ENCODE measurements around the gene WNT9B. TPM values are rescaled to one million over a fixed set of nuclear protein-coding genes. Genes with fewer than 3 reads are reported as not detected.
A peak's percentile ranks its signal among the peaks of the same experiment; 100 is the strongest.
"Not testable (repeated sequence)": the region's sequence is repeated elsewhere in the genome, so short reads cannot be mapped to it uniquely, and the experiment has no call there.

WNT9B gene
- total RNA-seq, 2 donors from 2014 or later, result not detected

DNA sequence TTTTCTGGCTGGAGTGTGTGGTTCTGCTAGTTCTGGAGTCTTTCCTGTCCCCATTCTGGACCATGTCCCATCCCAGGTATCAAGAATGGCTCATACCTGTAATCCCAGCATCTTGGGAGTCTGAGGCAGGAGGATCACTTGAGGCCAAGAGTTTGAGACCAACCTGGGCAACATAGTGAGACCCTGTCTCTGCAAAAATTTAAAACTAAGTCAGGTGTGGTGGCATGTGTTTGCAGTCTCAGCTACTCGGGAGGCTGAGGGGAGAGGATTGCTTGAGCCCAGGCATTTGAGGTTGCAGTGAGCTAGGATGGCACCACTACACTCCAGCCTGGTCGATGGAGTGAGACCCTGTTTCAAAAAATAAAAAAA lies 17.6 kb upstream of the WNT9B start:
- Mint-ChIP-seq H3K27ac (no peak overlapping the region), H3K9me3 (no peaks in the 10 kb centered on the region), H3K27me3 (peaks cover 3% of the 10 kb centered on the region), H3K36me3 (ENCODE audit: low read depth) (no peaks in the 10 kb centered on the region), H3K4me3 (no peak overlapping the region), H3K4me1 (peaks cover 5% of the 10 kb centered on the region)
- ATAC-seq (replicated peaks), result no peak

DNA sequence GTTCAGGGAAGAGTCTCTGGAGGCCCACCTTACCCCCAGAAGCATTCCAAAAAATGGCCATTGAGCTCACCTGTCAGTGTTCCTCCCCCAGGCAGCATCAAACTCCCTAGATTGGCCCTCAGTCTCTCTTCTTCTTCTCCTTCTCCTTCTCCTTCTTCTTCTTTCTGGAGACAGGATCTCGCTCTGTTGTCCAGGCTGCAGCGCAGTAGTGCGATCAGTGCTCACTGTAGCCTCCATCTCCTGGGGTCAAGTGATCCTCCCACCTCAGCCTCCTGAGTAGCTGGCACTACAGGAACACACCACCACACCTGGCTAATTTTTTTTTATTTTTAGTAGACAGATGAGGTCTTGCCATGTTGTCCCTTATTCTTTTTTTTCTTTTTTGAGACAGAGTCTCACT lies 16.5 kb upstream of the WNT9B start:
- no peaks in the 10 kb centered on the region for H3K9me3 Mint-ChIP-seq
- H3K27me3 Mint-ChIP-seq, result peaks cover 3% of the 10 kb centered on the region
- H3K36me3 Mint-ChIP-seq (ENCODE audit: low read depth), result no peaks in the 10 kb centered on the region
- H3K4me1 Mint-ChIP-seq, result peaks cover 5% of the 10 kb centered on the region
- no peak overlapping the region for H3K4me3 Mint-ChIP-seq
- no peak overlapping the region for H3K27ac Mint-ChIP-seq
- ATAC-seq (replicated peaks), result no peak

DNA sequence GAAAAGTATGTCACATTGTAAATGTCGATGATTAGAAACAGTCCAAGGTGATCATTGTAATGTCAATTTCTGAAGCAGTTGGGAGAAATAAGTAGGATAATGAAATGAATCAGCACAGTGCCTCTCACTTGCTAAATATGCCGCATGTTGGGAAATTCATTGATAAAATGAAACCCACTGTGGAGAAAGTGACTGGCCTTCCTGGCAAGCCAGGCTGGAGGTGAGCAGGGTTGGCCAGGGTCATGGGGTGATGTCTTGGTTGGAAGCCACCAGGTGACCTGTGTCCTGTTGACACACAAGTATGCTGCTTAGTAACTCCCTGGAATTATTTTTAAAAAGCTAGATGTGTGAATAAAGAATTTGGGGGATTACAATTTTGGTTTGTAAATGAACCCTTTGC lies 14.9 kb upstream of the WNT9B start:
- H3K36me3 Mint-ChIP-seq (ENCODE audit: low read depth), result no peaks in the 10 kb centered on the region
- peaks cover 12% of the 10 kb centered on the region for H3K27me3 Mint-ChIP-seq
- no peak overlapping the region for H3K27ac Mint-ChIP-seq
- ATAC-seq (replicated peaks), result no peak
- peaks cover 5% of the 10 kb centered on the region for H3K4me1 Mint-ChIP-seq
- H3K4me3 Mint-ChIP-seq, result no peak overlapping the region
- no peaks in the 10 kb centered on the region for H3K9me3 Mint-ChIP-seq

DNA sequence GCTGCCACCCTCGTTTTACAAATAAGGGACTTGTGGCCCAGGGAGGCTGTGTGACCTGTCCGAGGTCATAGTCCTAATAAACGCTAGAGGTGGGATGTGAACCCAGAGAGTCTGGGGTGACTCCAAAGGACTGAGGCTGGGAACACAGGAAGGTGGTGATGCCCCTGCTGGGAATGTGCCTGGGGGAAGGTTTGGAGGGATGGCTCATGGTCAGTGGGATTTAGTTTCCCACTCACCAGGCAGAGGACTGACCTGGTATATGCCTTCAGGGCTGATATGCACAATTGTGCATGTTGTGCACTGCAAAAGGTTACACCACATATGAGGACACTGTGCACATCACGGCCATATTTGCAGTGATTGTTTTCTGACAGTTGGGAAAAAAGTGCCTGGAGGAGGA lies 13.9 kb upstream of the WNT9B start:
- H3K36me3 Mint-ChIP-seq (ENCODE audit: low read depth), result no peaks in the 10 kb centered on the region
- H3K27ac Mint-ChIP-seq, result no peak overlapping the region
- ATAC-seq (replicated peaks), result no peak

DNA sequence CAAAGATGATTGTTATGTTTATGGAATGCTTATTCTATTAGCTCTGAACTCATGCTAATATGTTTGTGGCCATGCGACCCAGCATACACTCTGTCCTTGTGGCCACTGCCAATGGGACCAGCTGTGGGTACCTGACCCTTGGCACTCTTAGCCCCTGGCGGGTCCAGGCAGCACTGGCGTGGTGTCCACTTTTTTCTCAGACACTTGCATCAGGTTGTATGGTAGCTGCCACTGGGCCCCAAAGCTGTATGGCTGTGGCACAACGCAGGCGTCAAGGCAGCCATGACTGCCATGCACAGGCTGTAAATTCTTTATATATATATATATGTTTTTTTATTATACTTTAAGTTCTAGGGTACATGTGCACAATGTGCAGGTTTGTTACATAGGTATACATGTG lies 12.2 kb upstream of the WNT9B start:
- Mint-ChIP-seq H3K4me1 (peaks cover 5% of the 10 kb centered on the region), H3K4me3 (no peak overlapping the region), H3K36me3 (ENCODE audit: low read depth) (no peaks in the 10 kb centered on the region), H3K9me3 (peaks cover 5% of the 10 kb centered on the region), H3K27ac (no peak overlapping the region), H3K27me3 (peaks cover 16% of the 10 kb centered on the region)
- no peak for ATAC-seq (replicated peaks)

More for the DNA sequence above, 13.9 kb upstream of the WNT9B start:
- H3K9me3 Mint-ChIP-seq, result no peaks in the 10 kb centered on the region
- no peak overlapping the region for H3K4me3 Mint-ChIP-seq
- H3K27me3 Mint-ChIP-seq, result peaks cover 12% of the 10 kb centered on the region
- peaks cover 5% of the 10 kb centered on the region for H3K4me1 Mint-ChIP-seq

DNA sequence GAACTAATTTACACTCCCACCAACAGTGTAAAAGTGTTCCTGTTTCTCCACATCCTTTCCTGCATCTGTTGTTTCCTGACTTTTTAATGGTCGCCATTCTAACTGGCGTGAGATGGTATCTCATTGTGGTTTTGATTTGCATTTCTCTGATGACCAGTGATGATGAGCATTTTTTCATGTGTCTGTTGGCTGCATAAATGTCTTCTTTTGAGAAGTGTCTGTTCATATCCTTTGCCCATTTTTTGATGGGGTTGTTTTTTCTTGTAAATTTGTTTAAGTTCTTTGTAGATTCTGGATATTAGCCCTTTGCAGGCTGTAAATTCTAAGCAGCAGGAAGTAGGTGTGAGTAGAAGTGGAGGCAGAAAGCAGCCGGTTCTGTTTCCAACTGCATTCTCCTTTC lies 10.8 kb upstream of the WNT9B start:
- not testable (repeated sequence) for H3K4me3 Mint-ChIP-seq; ATAC-seq (replicated peaks); H3K27ac Mint-ChIP-seq; H3K4me1 Mint-ChIP-seq; H3K9me3 Mint-ChIP-seq; H3K36me3 Mint-ChIP-seq (ENCODE audit: low read depth)
- H3K27me3 Mint-ChIP-seq, result peaks cover 16% of the 10 kb centered on the region

DNA sequence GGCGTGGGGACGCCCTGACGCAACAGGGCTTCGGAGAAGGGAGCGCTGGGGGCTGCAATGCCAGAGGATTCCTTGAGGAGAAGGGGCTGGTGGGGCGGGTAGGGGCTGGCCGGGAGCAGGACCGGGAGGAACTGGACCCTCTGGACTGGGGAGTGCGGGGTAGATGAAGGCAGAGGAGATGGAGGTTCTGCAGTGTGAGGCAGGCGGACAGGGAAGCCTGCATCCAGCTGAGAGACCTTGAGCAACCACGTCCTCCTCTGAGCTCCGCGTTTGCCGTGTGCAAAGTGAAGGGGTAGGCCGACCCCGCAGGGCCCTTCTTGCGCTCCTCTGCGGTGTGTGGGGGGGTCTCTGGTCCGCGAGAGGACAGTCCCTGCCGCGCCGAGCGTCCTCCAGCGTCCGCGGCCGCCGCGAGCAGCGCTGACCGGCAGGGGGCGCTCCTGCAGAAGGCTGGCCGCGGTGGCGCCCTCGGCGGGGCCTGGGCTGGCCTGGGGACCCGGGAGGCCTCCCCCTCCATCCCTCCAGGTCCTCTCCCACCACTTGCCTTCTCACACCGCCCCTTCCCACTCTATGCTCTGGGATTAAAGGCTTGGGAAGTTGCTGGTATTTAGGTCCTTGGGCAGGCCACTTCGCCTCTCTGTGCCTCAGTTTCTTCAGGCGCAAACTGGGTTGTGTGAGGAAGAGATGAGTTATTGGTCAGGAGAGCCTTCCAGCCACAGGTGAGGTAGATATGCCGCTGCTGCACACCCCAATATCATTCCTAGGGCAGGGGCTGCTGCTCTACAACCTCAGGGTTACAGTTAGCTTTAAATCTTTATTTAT lies 9.6 kb upstream of the WNT9B start:
- Mint-ChIP-seq H3K4me1 (no peaks in the 10 kb centered on the region), H3K36me3 (ENCODE audit: low read depth) (no peaks in the 10 kb centered on the region), H3K9me3 (peaks cover 5% of the 10 kb centered on the region), H3K27ac (no peak overlapping the region), H3K27me3 (peaks cover 22% of the 10 kb centered on the region), H3K4me3 (no peak overlapping the region)
- ATAC-seq (replicated peaks), result peak; percentile 47

DNA sequence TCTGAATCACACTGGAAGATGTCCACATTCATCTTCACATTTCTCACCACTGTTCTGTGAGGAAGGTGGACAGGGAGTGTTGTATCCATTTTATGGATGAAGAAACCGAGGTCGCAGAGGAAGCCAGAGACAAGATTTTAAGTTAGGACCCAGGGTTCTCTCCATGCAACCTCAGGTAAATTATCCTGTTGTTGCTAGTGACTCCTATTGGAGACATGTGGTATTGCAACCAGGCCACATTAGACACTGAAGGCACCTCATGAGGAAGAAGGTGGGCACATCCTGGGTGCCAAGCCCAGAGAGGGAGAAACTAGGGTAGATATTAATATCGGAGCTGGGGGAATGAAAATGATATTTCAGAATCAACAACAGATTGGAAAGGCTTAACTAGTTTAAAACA lies 8.5 kb upstream of the WNT9B start:
- ATAC-seq (replicated peaks), result no peak
- Mint-ChIP-seq H3K4me3 (no peak overlapping the region), H3K36me3 (ENCODE audit: low read depth) (no peaks in the 10 kb centered on the region), H3K4me1 (no peaks in the 10 kb centered on the region), H3K9me3 (peaks cover 5% of the 10 kb centered on the region), H3K27me3 (peaks cover 31% of the 10 kb centered on the region), H3K27ac (no peak overlapping the region)

DNA sequence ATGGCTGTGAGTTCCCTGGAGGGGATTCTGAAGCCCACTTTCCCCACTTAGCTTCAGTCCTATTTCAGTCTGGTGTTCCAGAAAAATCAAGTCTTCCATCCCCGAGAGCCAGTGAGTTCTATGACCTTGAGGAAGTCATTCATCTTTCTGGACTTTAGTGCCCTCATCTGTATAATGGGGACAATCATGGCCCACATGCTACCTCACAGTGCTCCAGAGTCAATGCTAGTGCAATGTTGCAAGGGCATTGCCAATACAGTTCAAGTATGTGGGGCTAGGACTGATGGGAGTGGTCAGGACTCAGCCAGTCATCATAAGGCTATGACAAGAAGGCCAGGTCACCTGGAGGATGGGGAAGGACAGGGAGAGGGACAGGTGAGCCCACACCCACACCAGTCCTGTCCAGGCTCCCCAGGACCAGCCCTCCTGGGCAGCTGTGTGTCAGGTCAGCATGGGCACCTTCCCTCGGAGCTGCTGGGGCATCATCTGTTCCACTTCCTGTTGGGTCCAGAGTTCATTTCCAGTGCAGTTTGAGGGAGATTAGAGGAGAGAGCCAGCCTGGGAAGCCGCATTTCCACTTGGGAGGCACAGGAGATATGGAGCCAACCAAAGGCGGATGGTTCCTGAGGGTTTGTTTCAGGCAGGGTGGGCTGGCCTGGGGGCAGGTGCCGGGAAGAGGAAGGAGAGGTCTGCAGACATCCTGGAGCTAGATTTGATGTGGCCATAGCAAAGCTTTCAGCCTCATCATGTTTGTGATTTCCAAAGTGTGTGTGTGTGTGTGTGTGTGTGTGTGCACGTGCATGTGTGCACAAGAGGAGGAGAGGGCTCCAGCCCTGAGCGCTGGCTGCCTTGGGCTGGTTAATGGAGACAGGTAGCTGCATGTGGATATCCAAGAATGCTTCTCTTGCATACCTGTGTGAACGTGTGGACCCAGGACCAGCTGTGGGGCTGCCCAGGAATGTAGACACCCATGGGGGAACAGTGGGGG lies 3.9 kb upstream of the WNT9B start:
- H3K36me3 Mint-ChIP-seq (ENCODE audit: low read depth), result no peaks in the 10 kb centered on the region
- no peak for ATAC-seq (replicated peaks)
- no peak overlapping the region for H3K4me3 Mint-ChIP-seq
- H3K27ac Mint-ChIP-seq, result no peak overlapping the region
- H3K27me3 Mint-ChIP-seq, result peaks cover 53% of the 10 kb centered on the region
- peaks cover 5% of the 10 kb centered on the region for H3K9me3 Mint-ChIP-seq
- no peaks in the 10 kb centered on the region for H3K4me1 Mint-ChIP-seq

DNA sequence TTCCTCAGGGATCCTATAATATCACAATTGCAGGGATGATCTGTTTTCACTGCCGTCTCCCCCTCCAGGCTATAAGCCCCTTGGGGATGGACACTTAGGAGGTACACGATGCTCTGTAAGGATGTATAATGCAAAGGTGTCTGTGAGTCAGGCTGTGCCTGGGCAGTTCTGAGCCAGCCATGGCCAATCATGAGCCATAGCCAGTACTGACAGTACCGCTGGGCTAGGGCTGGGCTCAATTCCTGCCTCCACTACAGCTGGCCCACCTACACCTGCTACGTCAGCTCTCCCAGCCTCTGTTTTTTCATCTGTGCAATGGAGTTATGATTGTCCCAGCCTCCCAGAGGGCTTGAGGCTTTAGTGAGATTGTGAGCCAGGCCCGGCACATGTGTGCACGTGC lies 2.8 kb upstream of the WNT9B start:
- H3K9me3 Mint-ChIP-seq, result no peaks in the 10 kb centered on the region
- H3K27ac Mint-ChIP-seq, result no peak overlapping the region
- peaks cover 56% of the 10 kb centered on the region for H3K27me3 Mint-ChIP-seq
- no peak overlapping the region for H3K4me3 Mint-ChIP-seq
- no peak for ATAC-seq (replicated peaks)
- no peaks in the 10 kb centered on the region for H3K36me3 Mint-ChIP-seq (ENCODE audit: low read depth)
- H3K4me1 Mint-ChIP-seq, result no peaks in the 10 kb centered on the region

DNA sequence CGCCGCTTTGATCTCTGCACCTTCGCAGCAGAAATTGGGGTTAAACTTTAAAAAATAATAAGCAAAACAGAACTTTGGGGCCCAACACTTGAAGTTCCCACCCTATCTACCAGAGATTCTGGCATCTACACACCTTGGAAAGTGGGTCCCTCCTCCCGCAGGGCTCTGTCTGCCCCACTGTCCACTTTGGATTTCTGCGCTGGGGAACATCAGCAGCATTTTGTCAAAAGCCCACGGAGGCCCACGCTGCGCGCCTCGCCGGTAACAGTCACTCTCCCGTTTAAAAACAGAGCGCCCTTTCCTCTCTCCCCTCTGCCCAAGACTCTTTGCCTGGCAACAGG lies 725 bp upstream of the WNT9B start:
- no peak overlapping the region for H3K27ac Mint-ChIP-seq
- H3K36me3 Mint-ChIP-seq (ENCODE audit: low read depth), result no peaks in the 10 kb centered on the region
- H3K9me3 Mint-ChIP-seq, result no peaks in the 10 kb centered on the region
- peaks cover 59% of the 10 kb centered on the region for H3K27me3 Mint-ChIP-seq
- no peak for ATAC-seq (replicated peaks)
- peak overlapping the region; percentile 36 for H3K4me3 Mint-ChIP-seq
- H3K4me1 Mint-ChIP-seq, result no peaks in the 10 kb centered on the region

DNA sequence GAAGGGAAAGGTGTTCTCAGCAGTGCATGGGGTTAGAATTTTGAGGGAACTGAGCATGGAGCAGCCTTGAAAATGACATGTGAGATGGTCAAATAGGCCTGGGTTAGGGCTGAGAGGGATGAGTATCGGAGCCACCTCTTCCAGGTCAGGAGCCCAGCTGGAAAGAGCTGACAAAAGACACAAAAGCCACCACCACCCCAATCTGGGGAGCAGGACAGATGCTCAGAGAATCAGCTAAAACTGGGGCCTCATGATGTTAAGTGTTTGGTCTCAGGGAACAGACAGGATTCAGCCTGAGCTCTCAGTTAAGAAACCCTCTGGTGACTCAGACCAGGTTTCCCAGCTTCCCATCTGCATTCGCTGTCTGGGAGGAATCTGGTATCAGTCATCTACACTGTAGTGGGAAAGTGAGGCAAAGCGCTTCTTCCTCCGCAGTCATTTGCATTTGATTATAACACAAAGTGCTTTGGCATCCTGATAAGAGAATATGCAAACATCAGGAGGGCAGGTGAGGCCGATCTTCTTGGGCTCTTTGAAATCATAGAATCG lies 2.6 kb downstream of the WNT9B start:
- no peaks in the 10 kb centered on the region for H3K4me1 Mint-ChIP-seq
- H3K36me3 Mint-ChIP-seq (ENCODE audit: low read depth), result no peaks in the 10 kb centered on the region
- no peak for ATAC-seq (replicated peaks)
- H3K9me3 Mint-ChIP-seq, result no peaks in the 10 kb centered on the region
- no peak overlapping the region for H3K4me3 Mint-ChIP-seq
- H3K27ac Mint-ChIP-seq, result no peak overlapping the region
- peaks cover 45% of the 10 kb centered on the region for H3K27me3 Mint-ChIP-seq

DNA sequence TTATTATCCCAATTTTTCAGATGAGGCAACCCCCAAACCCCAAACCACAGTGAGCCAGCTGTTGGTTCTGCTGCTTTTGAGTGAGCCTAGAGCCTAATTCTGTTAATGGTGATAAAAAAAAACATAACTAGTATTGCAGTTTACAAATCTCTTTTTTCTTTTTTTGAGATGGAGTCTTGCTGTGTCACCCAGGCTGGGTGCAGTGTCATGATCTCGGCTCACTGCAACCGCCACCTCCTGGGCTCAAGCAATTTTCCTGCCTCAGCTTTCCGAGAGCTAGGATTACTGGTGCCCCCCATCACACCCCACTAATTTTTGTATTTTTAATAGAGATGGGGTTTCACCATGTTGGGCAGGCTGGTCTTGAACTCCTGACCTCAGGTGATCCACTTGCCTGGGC lies 3.1 kb downstream of the WNT9B start:
- no peaks in the 10 kb centered on the region for H3K36me3 Mint-ChIP-seq (ENCODE audit: low read depth)
- ATAC-seq (replicated peaks), result no peak
- no peaks in the 10 kb centered on the region for H3K4me1 Mint-ChIP-seq
- H3K9me3 Mint-ChIP-seq, result no peaks in the 10 kb centered on the region
- H3K27ac Mint-ChIP-seq, result no peak overlapping the region
- peaks cover 46% of the 10 kb centered on the region for H3K27me3 Mint-ChIP-seq
- H3K4me3 Mint-ChIP-seq, result no peak overlapping the region

DNA sequence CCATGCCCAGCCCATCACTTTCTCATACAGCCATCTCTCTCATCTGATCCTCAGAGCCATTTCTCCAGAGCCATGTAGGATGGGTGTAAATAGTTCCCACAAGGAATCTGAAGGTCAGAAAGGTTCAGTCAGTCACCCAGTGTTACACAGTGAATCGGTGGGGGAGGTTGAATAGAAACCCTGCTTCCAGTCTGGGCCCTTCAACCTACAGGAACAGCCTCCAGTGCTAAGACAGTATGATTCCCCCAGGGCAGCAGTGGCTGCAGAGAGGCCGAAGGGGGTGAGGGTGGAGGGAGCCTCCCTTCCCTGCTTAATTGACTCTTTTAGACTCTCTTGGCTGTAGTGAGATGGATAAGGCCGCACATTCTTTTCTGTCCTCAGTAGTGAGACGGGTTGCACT lies 3.6 kb downstream of the WNT9B start:
- peaks cover 43% of the 10 kb centered on the region for H3K27me3 Mint-ChIP-seq
- H3K9me3 Mint-ChIP-seq, result no peaks in the 10 kb centered on the region
- no peak for ATAC-seq (replicated peaks)
- no peak overlapping the region for H3K27ac Mint-ChIP-seq
- H3K36me3 Mint-ChIP-seq (ENCODE audit: low read depth), result no peaks in the 10 kb centered on the region
- no peak overlapping the region for H3K4me3 Mint-ChIP-seq
- H3K4me1 Mint-ChIP-seq, result no peaks in the 10 kb centered on the region

DNA sequence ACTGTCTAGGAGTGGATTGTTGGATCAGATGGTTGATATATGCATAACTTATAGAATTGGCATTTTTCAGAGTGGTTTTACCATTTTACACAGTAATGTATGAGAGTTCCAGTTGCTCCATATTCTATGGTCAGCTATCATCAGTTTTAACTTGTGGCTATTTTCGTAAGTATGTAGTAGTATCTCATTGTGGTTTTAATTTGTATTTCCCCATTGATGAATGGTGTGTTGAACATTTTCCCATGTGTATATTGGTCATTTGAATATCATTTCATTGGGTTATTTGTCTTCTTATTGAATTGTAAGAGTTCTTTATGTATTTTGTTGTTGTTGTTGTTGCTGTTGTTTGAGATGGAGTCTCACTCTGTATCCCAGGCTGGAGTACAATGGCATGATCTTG lies 6.2 kb downstream of the WNT9B start:
- peaks cover 22% of the 10 kb centered on the region for H3K27me3 Mint-ChIP-seq
- no peaks in the 10 kb centered on the region for H3K36me3 Mint-ChIP-seq (ENCODE audit: low read depth)
- ATAC-seq (replicated peaks), result no peak
- H3K27ac Mint-ChIP-seq, result no peak overlapping the region
- H3K4me1 Mint-ChIP-seq, result no peaks in the 10 kb centered on the region
- no peak overlapping the region for H3K4me3 Mint-ChIP-seq
- H3K9me3 Mint-ChIP-seq, result no peaks in the 10 kb centered on the region

All from activated T-helper 17 cell treated with anti-CD3 and anti-CD28 coated beads, Interleukin-2, amount 50 U/mL, for 72 hours (primary cell).